Hippocampal formation (tissue), 2 donors: ENCODE data around the gene PRR20G.
"Not testable (repeated sequence)": the region's sequence is repeated elsewhere in the genome, so short reads cannot be mapped to it uniquely, and the experiment has no call there.

Source experiments
- DNase-seq, 2 donors: peaks; one replicate each; lab custom pipeline; 2025; lab: John Stamatoyannopoulos, UW

PRR20G gene

GRCh38 chr3:127299276-127299675 is 11.4 kb upstream of the PRR20G start:
- DNase-seq, result no peak

GRCh38 chr3:127296959-127297358 is 9.1 kb upstream of the PRR20G start:
- DNase-seq, result no peak

GRCh38 chr3:127296166-127296565 is 8.3 kb upstream of the PRR20G start:
- no peak for DNase-seq

GRCh38 chr3:127293650-127294049 is 5.8 kb upstream of the PRR20G start:
- DNase-seq, result not testable (repeated sequence)

GRCh38 chr3:127291611-127292010 is 3.8 kb upstream of the PRR20G start:
- no peak for DNase-seq

GRCh38 chr3:127291114-127291513 is 3.3 kb upstream of the PRR20G start:
- no peak for DNase-seq

DNA sequence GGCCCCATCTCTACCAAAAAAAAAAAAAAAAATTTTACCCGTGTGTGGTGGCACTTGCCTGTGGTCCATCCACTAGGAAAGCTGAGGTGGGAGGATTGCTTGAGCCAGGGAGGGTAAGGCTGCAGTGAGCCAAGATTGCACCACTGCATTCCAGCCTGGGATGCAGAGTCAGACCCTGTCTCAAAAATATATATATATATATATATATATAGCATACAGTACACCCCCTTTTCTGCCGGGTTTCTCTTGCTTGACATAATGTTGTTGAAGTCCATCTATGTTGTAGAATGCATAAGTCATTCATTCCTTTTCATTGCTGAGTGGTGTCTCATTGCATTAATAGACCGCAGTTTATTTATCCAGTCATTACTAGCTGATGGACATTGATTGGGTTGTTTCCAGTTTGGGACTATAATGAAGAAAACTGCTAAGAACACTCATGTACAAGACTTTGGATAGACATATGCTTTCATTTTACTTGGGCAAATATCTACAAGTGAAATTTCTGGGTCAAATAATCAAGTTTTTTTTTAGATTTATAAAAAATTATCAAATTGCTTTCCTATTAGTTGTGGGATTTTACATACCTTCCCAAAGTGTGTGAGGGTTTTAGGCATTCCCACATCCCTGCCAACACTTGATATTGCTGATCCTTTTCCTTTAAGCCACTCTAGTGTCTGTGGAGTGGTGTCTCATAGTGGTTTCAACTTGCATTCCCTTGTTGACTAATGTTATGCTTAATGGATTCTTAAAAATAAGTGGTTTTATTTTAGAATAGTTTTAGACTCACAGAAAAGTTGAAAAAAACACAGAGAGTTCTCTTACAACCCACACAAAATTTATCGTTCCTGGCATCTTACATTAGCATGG is 2.1 kb upstream of the PRR20G start:
- DNase-seq, result no peak

- no peak for DNase-seq
Observed at GRCh38 chr3:127288921-127289705, 1.3 kb upstream of the PRR20G start.

DNA sequence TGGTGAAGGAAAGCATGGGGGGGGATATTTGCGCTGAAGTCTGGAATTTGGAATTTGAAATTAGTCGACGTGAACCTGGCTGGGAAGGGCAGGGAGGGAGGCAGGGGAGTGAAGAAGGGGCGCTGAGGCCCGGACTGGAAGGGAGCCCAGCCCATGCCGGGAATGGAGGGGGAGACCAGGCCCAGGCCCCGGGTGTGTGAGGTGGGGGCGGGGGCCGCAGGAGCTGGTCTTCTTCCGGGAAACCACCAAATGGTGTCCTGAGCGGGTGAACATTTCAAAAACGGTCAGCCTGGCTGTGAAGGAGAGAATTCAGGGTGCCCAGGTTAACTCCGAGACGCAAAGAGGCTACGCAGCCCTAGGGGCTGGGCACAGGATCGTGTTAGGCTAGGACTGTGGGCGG is 497 bp upstream of the PRR20G start:
- no peak for DNase-seq

- no peak for DNase-seq
Observed at GRCh38 chr3:127286571-127287140, 1.2 kb downstream of the PRR20G start.

GRCh38 chr3:127284258-127284657 is 3.6 kb downstream of the PRR20G start:
- no peak for DNase-seq

DNA sequence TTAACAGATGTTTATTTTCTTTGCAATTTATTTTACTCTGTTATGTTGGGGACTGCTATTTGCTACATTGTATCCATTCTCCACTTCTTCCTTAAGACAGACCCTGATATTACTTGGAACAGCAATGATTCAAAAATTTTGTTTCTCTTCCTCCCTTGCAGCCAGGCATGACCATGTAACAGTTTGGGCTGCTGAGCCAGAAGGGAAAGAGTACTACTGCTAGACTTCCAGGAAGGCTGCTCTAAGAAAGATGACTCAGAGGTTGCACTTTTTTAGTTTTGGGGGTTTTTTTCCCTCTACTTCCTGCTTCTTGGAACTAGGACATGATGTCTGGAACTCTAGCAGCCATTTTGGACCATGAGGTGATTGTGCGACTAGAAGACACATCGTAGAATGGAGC is 10.3 kb downstream of the PRR20G start:
- no peak for DNase-seq

DNA sequence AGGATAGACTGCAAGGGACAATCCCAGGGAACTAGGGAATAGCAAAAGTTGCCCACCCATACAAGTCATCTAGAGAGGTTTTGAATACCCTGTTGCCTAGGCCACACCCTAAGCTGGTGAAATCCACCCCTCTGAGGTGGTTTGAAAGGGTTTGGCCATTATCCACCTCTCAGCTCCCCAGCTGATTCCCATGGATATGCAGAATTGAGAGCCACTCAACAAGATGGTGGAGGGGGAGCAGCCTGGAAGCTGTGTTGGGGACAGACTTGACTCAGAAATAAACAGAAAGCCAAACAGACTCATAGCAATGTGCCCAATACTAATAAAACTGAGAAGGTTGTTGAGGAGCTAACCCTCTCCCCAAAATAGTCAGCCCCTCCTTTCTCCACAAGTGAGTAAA is 10.9 kb downstream of the PRR20G start:
- no peak for DNase-seq

DNA sequence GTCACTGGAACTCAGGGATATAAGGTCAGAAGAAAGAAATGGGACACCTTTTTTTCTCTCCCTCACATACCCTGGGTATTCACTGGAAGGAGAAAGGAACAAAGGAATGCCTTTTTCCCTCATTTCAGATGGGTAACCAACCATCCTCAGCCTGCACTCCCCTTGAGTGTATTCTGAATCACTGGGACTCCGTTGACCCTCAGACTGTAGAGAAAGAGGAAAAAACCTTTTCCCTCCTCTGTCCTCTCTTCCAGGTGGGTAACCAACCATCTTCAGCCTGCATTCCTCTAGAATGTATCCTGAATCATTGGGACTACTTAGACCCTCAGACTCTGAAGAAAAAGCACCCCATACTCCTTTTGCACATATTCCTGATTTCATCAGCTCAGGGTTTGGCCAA is 11.4 kb downstream of the PRR20G start:
- DNase-seq, result no peak

DNA sequence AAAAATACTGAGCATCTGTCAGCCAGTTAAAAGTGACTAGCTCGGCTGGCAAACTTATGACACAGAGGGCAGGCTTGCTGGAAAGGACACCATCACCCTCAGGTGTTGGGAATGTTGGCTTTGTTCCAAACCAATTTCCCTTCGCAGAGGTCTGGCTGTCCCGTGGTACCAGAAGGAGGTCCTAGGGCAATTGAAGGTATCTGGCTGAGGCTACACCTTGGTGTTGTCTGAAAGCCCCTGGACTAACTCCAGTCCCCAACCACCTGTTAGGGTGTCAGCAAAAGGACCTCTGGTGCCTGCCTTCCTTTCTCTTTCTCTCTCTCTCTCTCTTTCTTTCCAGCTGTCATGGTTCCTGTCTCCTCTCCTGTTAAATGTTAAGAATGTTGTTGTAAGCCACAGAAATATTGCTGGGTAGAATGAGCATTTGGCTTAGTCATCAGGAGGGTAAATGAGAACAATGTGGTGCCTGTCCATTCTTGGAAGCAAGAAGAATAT is 12.5 kb downstream of the PRR20G start:
- DNase-seq, result no peak

GRCh38 chr3:127274200-127274760 is 13.6 kb downstream of the PRR20G start:
- DNase-seq, result no peak

GRCh38 chr3:127273206-127273605 is 14.6 kb downstream of the PRR20G start:
- DNase-seq, result no peak

GRCh38 chr3:127266186-127266585 is 21.7 kb downstream of the PRR20G start:
- no peak for DNase-seq

DNA sequence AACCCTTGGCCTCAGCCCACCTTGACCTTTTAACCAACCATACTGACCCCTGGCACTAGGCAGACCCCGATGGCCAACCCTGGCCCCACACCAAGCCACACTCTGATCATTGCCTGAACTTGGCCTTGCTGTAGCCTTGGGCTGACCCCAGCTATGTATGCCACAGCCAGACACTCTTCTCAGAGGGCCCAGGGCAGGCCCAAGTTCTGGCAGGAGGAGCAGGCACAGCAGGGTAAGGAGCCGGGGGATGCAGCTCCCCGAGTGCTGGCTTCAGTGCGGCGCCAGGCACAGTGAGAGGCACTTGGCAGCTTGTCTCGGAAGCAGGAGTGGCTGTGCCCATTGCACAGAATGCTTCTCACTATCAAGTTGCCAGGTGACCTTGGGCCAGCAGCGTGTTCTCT is 22.3 kb downstream of the PRR20G start:
- DNase-seq, result no peak

- DNase-seq, result no peak
Observed at GRCh38 chr3:127264794-127265514, 22.9 kb downstream of the PRR20G start.

DNA sequence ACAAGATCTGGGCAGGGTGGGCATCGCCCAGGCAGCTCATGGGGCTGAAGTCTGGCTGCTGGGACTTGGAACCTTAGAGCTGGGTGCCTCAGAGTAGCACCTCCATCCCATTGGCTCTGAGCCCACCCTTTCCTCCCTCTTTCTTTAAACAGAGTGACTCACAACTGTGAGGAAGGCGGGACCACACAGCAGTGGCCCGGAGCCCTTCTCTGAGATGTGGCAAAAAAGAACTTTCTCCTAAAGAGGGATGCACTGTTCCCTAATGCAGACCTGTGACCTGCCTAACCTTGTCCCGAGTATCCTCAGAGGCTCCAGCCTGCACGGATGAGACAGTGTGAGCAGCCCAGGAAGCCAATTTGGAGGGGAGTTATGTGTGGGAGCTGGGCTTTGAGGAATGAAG is 23.6 kb downstream of the PRR20G start:
- DNase-seq, result no peak
